K562 (cell line): Measurements from ENCODE around the gene SORCS2. TPM values are rescaled to one million over a fixed set of nuclear protein-coding genes. Genes with fewer than 3 reads are reported as not detected.

Experiments used
- ATAC-seq: fragments of 200-7000 bp; cut with Tn5 transposase; 3 replicates; pipeline ENCODE4 v1.9.1; 2020; ENCODE audit warnings: moderate library complexity
- BruUV-seq: library from RNA; stranded (reverse); fragments of 400-500 nt; replicated peaks from 2 replicates; lab custom pipeline; 2021; lab: Mats Ljungman, UMichigan
- CTCF ChIA-PET: fragments of 300-600 bp; formaldehyde crosslinking; extraction: SDS; loops from one replicate; lab custom pipeline; 2021; ENCODE audit warnings: low intra/inter-chr PET ratio; lab: Yijun Ruan, JAX
- POLR2A ChIA-PET: fragments of 300-600, 350-650 bp; sonication (Branson Sonifier 250); formaldehyde crosslinking; extraction: SDS; loops from one replicate; lab custom pipeline; 2021; ENCODE audit warnings: antibody characterized with exemption, inconsistent platforms; lab: Yijun Ruan, JAX
- DNase-seq, 4 experiments: peaks; one replicate each; pipeline versions ENCODE4 v3.0.0 to v3.0.0-alpha.2; 2011 to 2018; ENCODE audit warnings: low spot score in 3 of 4, mixed read lengths in 3 of 4; ENCODE audit errors: extremely low read depth in 1 of 4
- FAIRE-seq: peaks from 2 replicates; lab custom pipeline; 2011; peaks lifted over from hg19 to GRCh38; lab: Jason Lieb, UNC
- H2AFZ ChIP-seq: 2 replicates; pipeline ENCODE4 v1.6.0; 2011; ENCODE audit warnings: low read depth, low read length, control low read depth, inconsistent platforms
- H3K27ac ChIP-seq: fragments of 200-600 bp; 3 replicates; pipeline ENCODE4 v1.8.0; 2011; ENCODE audit warnings: low read depth, mild to moderate bottlenecking, control low read depth, inconsistent platforms, low read length, moderate library complexity, mixed read lengths; ENCODE audit errors: extremely low read depth
- H3K27me3 ChIP-seq, 2 experiments: fragments of 300-600 bp in 1 of 2; 2 replicates in 1 of 2; 3 replicates in 1 of 2; pipeline versions ENCODE4 v1.6.0 to v1.8.0; 2011; ENCODE audit warnings: inconsistent platforms in 2 of 2, low read length in 2 of 2, mild to moderate bottlenecking in 1 of 2, mixed read lengths in 1 of 2, moderate library complexity in 1 of 2; ENCODE audit not compliant: control insufficient read depth in 2 of 2, insufficient read depth in 2 of 2
- H3K36me3 ChIP-seq: fragments of 300-600 bp; 3 replicates; pipeline ENCODE4 v1.8.0; 2011; ENCODE audit warnings: mild to moderate bottlenecking, low read length, inconsistent platforms; ENCODE audit not compliant: control insufficient read depth, insufficient read depth
- H3K4me1 ChIP-seq, 2 experiments: fragments of 200-600 bp in 1 of 2; replicated peaks in 1 of 2; 2 replicates in 1 of 2; 3 replicates in 1 of 2; pipeline versions ENCODE4 v1.5.1 to v1.8.0; 2011; ENCODE audit warnings: inconsistent platforms in 2 of 2, low read length in 2 of 2, mild to moderate bottlenecking in 1 of 2, mixed read lengths in 1 of 2, moderate library complexity in 1 of 2; ENCODE audit not compliant: control insufficient read depth in 2 of 2, insufficient read depth in 2 of 2
- H3K4me2 ChIP-seq: 2 replicates; pipeline ENCODE4 v1.6.1; 2011; ENCODE audit warnings: low read length, control low read depth, inconsistent platforms, mixed read lengths; ENCODE audit not compliant: insufficient read depth
- H3K4me3 ChIP-seq: fragments of 200-600 bp; sonication (generic), shearing (Covaris generic); 2 replicates; pipeline ENCODE4 v1.5.1; 2016; ENCODE audit warnings: control low read depth, inconsistent platforms
- H3K79me2 ChIP-seq: fragments of 200-600 bp; 3 replicates; pipeline ENCODE4 v1.8.0; 2011; ENCODE audit warnings: low read length, inconsistent platforms; ENCODE audit not compliant: control insufficient read depth, insufficient read depth
- H3K9ac ChIP-seq, 2 experiments: 2 replicates each; pipeline versions ENCODE4 v1.6.0 to v1.6.1; 2011; ENCODE audit warnings: low read depth in 2 of 2, low read length in 2 of 2, control low read depth in 1 of 2, inconsistent platforms in 1 of 2, mild to moderate bottlenecking in 1 of 2, mixed read lengths in 1 of 2; ENCODE audit not compliant: insufficient read depth in 1 of 2
- H3K9me1 ChIP-seq: one replicate; pipeline ENCODE4 v1.6.0; 2011; ENCODE audit warnings: inconsistent platforms, mild to moderate bottlenecking, low read length, moderate library complexity; ENCODE audit not compliant: control insufficient read depth, insufficient read depth
- H3K9me3 ChIP-seq: replicated peaks from 2 replicates; pipeline ENCODE4 v1.5.1; 2011; ENCODE audit warnings: low read depth, low read length, inconsistent platforms; ENCODE audit not compliant: control insufficient read depth, insufficient read depth
- H4K20me1 ChIP-seq: replicated peaks from 2 replicates; pipeline ENCODE4 v1.6.1; 2011; ENCODE audit warnings: low read length, inconsistent platforms, mixed read lengths; ENCODE audit not compliant: control insufficient read depth, insufficient read depth
- WGBS: fragments of 100-300 bp; shearing (Covaris generic); methylation state at CpG from one replicate; pipeline ENCODE4 v1.1.6; 2016; ENCODE audit warnings: low coverage, mixed read lengths; ENCODE audit not compliant: insufficient coverage; ENCODE audit errors: missing lambda C conversion rate; 5-methylcytosine and 5-hydroxymethylcytosine counted together
- in situ Hi-C: fragments of 300-500 bp; cut with MboI; formaldehyde crosslinking; loops from 4 replicates; pipeline ENCODE4 v1.15.0; 2018; ENCODE audit warnings: inconsistent platforms, mixed read lengths
- intact Hi-C: fragments of 100-400 bp; cut with micrococcal nuclease; formaldehyde crosslinking; loops from 2 replicates; pipeline ENCODE4 v1.14.2; 2022
- polyA plus RNA-seq, 8 experiments: library from polyadenylated mRNA; depleted of rRNA in 4 of 8; stranded (reverse) in 5 of 8; unstranded in 3 of 8; fragments of >200 nt; fragmentation: Nextera tagmentation in 2 of 8; fragmentation: Illumina TruSeq in 1 of 8; extraction: Ambion mirVana in 2 of 8; extraction: Trizol in 1 of 8; gene quantifications; 2 replicates each; pipeline versions ENCODE4 v1.2.1 to v1.2.3, GENCODE V29; 2011 to 2014; ENCODE audit warnings: inconsistent platforms in 1 of 8, missing spikeins in 1 of 8
- total RNA-seq, 7 experiments: library from RNA; depleted of rRNA in 6 of 7; stranded (reverse); fragments of >200 nt in 6 of 7; fragmentation: Illumina TruSeq in 2 of 7; extraction: Trizol in 2 of 7; gene quantifications; 2 replicates each; pipeline versions ENCODE4 v1.2.1 to v1.2.3, GENCODE V29; 2011 to 2021; ENCODE audit warnings: low replicate concordance in 1 of 7
- TF ChIP-seq, protein P1 (sequence below): fragments of 450-650 bp; IDR thresholded peaks from 2 replicates; pipeline ENCODE4 v1.6.1; 2016; ENCODE audit warnings: missing biosample characterization, missing genetic modification characterization

Gene SORCS2
- total and polyA plus RNA-seq, 9 of the 15 experiments (the other 6 are each of a cell fraction or from before 2014, with no cell fraction given): not detected

DNA sequence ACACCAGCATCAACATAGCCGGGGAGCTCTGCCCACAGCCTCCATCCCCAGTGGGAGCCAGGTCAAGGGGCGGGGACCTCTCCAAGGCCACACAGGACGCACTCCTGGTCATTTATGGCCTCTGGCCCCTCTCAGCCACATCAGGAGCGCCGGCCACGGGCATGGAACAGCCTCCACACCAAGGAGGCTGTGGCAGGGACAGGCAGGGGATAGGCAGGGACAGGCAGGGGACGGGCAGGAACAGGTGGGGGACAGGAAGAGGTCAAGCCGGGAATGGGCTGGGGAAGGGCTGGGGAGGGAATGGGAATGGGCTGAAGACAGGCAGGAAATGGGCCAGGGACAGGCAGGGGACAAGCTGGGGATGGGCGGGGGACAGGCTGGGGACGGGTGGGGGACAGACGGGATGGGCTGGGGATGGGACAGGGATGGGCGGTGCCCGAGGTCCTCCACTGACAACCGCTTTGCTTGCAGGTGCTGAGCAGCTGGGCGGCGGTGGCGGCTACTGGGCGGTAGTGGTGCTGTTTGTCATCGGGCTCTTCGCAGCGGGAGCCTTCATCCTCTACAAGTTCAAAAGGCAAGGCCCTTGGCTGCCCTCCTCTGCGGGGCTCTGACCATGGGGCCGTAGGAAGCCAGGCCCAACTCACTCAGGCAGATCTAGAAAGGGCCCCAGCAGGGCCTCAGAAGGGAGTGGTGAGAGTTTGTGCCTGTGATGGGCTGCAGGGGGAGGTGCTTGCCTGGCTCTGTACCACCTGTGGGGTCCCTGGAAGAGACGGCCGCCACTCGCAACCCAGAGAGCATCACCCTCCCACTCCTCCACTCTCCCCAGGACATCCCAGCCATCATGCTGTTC, 541.7 kb downstream of the SORCS2 start:
- WGBS: 0% methylated on average over 12 of the region's 26 CpGs
- Histone ChIP-seq H3K27me3 (peaks cover 15 to 66% of the 10 kb centered on the region in 2 experiments; a peak in 3 of 5 replicates), H3K27ac (no peak overlapping the region), H3K4me1 (no peaks in the 10 kb centered on the region; a peak in 1 of 5 replicates), H3K9me1 (no peaks in the 10 kb centered on the region), H3K36me3 (no peaks in the 10 kb centered on the region), H3K9me3 (peaks cover 3% of the 10 kb centered on the region; the same call in 1 of the 2 replicates), H2AFZ (no peak overlapping the region), H3K79me2 (no peaks in the 10 kb centered on the region), H3K9ac (no peak overlapping the region), H3K4me2 (no peak overlapping the region), H3K4me3 (no peak overlapping the region), H4K20me1 (peaks cover 10% of the 10 kb centered on the region; the same call in 1 of the 2 replicates)
- ATAC-seq (no peak), DNase-seq (no peak), FAIRE-seq (no peak)
- TF ChIP-seq, protein P1, sequence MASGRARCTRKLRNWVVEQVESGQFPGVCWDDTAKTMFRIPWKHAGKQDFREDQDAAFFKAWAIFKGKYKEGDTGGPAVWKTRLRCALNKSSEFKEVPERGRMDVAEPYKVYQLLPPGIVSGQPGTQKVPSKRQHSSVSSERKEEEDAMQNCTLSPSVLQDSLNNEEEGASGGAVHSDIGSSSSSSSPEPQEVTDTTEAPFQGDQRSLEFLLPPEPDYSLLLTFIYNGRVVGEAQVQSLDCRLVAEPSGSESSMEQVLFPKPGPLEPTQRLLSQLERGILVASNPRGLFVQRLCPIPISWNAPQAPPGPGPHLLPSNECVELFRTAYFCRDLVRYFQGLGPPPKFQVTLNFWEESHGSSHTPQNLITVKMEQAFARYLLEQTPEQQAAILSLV (tag): no peak
- intact Hi-C loops (no loop called here), in situ Hi-C loops (no loop called here)
- ChIA-PET CTCF (no interaction called here), POLR2A (no interaction called here)
- BruUV-seq: no TSS peak
